ENCODE data around the gene TRAPPC10. TPM values are rescaled to one million over a fixed set of nuclear protein-coding genes. Genes with fewer than 3 reads are reported as not detected.
"Not testable (repeated sequence)": the region's sequence is repeated elsewhere in the genome, so short reads cannot be mapped to it uniquely, and the experiment has no call there.

TRAPPC10 gene
- total and polyA plus RNA-seq, 2 donors (not counting 1 experiment from before 2014, with no cell fraction given), result 61.7 to 145 TPM

- CTCF ChIA-PET; H3K27ac ChIP-seq (ENCODE audit: low read length in 2 of 2); ATAC-seq (ENCODE audit: low read depth); H3K4me2 ChIP-seq (replicated peaks; ENCODE audit: low read depth, low read length, poor library complexity, severe bottlenecking); H3K79me2 ChIP-seq (ENCODE audit: control insufficient read depth, insufficient read depth, low read length); H3K4me1 Mint-ChIP-seq; H3K4me3 Mint-ChIP-seq; H3K27ac Mint-ChIP-seq; intact Hi-C loops (cut with micrococcal nuclease); H3K9me3 Mint-ChIP-seq (ENCODE audit: insufficient read depth); H3K36me3 ChIP-seq (replicated peaks in 1 of 2; ENCODE audit: control extremely low read depth in 1 of 2, control insufficient read depth in 1 of 2, extremely low read depth in 1 of 2, insufficient read depth in 2 of 2, low read length in 1 of 2); POLR2A ChIA-PET; H2AFZ ChIP-seq (ENCODE audit: insufficient read depth, low read depth, low read length, poor library complexity, severe bottlenecking); H3K4me1 ChIP-seq (ENCODE audit: control insufficient read depth in 2 of 2, insufficient read depth in 2 of 2, low read length in 2 of 2); DNase-seq; H3K4me3 ChIP-seq (ENCODE audit: control extremely low read depth in 1 of 5, extremely low read depth in 1 of 5, insufficient read depth in 1 of 5, low read depth in 2 of 5, low read length in 4 of 5); H3K9me3 ChIP-seq (ENCODE audit: control extremely low read depth in 1 of 3, control insufficient read depth in 2 of 3, insufficient read depth in 1 of 3, low read length in 2 of 3); H3K9ac ChIP-seq (ENCODE audit: low read length); H4K20me1 ChIP-seq (ENCODE audit: control insufficient read depth, insufficient read depth, low read length, poor library complexity, severe bottlenecking); H3K27me3 ChIP-seq (replicated peaks in 1 of 4; ENCODE audit: control extremely low read depth in 1 of 4, control insufficient read depth in 3 of 4, insufficient read depth in 4 of 4, low read length in 3 of 4); H3K27me3 Mint-ChIP-seq: not testable (repeated sequence)
- no CpG with 5 or more reads among the region's 8 CpGs for WGBS (ENCODE audit: insufficient coverage)
Observed at GRCh38 chr21:44134732-44135131, 122.6 kb downstream of the TRAPPC10 start.

GRCh38 chr21:44138039-44138438 lies 125.9 kb downstream of the TRAPPC10 start:
- H3K9me3 Mint-ChIP-seq (ENCODE audit: insufficient read depth); H3K27ac ChIP-seq (ENCODE audit: low read length in 2 of 2); POLR2A ChIA-PET; H3K4me1 Mint-ChIP-seq; H3K27ac Mint-ChIP-seq; H3K27me3 ChIP-seq (replicated peaks in 1 of 4; ENCODE audit: control extremely low read depth in 1 of 4, control insufficient read depth in 3 of 4, insufficient read depth in 4 of 4, low read length in 3 of 4); H3K79me2 ChIP-seq (ENCODE audit: control insufficient read depth, insufficient read depth, low read length); H3K4me3 ChIP-seq (ENCODE audit: control extremely low read depth in 1 of 5, extremely low read depth in 1 of 5, insufficient read depth in 1 of 5, low read depth in 2 of 5, low read length in 4 of 5); H3K9me3 ChIP-seq (ENCODE audit: control extremely low read depth in 1 of 3, control insufficient read depth in 2 of 3, insufficient read depth in 1 of 3, low read length in 2 of 3); DNase-seq; H3K4me1 ChIP-seq (ENCODE audit: control insufficient read depth in 2 of 2, insufficient read depth in 2 of 2, low read length in 2 of 2); CTCF ChIA-PET; H3K27me3 Mint-ChIP-seq; H2AFZ ChIP-seq (ENCODE audit: insufficient read depth, low read depth, low read length, poor library complexity, severe bottlenecking); intact Hi-C loops (cut with micrococcal nuclease); H3K4me3 Mint-ChIP-seq; H3K4me2 ChIP-seq (replicated peaks; ENCODE audit: low read depth, low read length, poor library complexity, severe bottlenecking); H4K20me1 ChIP-seq (ENCODE audit: control insufficient read depth, insufficient read depth, low read length, poor library complexity, severe bottlenecking); H3K36me3 ChIP-seq (replicated peaks in 1 of 2; ENCODE audit: control extremely low read depth in 1 of 2, control insufficient read depth in 1 of 2, extremely low read depth in 1 of 2, insufficient read depth in 2 of 2, low read length in 1 of 2); H3K9ac ChIP-seq (ENCODE audit: low read length): not testable (repeated sequence)
- WGBS (ENCODE audit: insufficient coverage), result no CpG with 5 or more reads among the region's 15 CpGs
- peak; percentile 66 for ATAC-seq (ENCODE audit: low read depth)

GRCh38 chr21:44139787-44140551 lies 127.9 kb downstream of the TRAPPC10 start:
- H3K27me3 Mint-ChIP-seq; H3K79me2 ChIP-seq (ENCODE audit: control insufficient read depth, insufficient read depth, low read length); H3K4me1 ChIP-seq (ENCODE audit: control insufficient read depth in 2 of 2, insufficient read depth in 2 of 2, low read length in 2 of 2); H3K9ac ChIP-seq (ENCODE audit: low read length); CTCF ChIA-PET; H2AFZ ChIP-seq (ENCODE audit: insufficient read depth, low read depth, low read length, poor library complexity, severe bottlenecking); H3K9me3 ChIP-seq (ENCODE audit: control extremely low read depth in 1 of 3, control insufficient read depth in 2 of 3, insufficient read depth in 1 of 3, low read length in 2 of 3); H3K9me3 Mint-ChIP-seq (ENCODE audit: insufficient read depth); DNase-seq; H3K4me1 Mint-ChIP-seq; H3K27ac Mint-ChIP-seq; H3K27me3 ChIP-seq (replicated peaks in 1 of 4; ENCODE audit: control extremely low read depth in 1 of 4, control insufficient read depth in 3 of 4, insufficient read depth in 4 of 4, low read length in 3 of 4); ATAC-seq (ENCODE audit: low read depth); H3K36me3 ChIP-seq (replicated peaks in 1 of 2; ENCODE audit: control extremely low read depth in 1 of 2, control insufficient read depth in 1 of 2, extremely low read depth in 1 of 2, insufficient read depth in 2 of 2, low read length in 1 of 2); POLR2A ChIA-PET; H3K4me3 ChIP-seq (ENCODE audit: control extremely low read depth in 1 of 5, extremely low read depth in 1 of 5, insufficient read depth in 1 of 5, low read depth in 2 of 5, low read length in 4 of 5); H3K4me3 Mint-ChIP-seq; H4K20me1 ChIP-seq (ENCODE audit: control insufficient read depth, insufficient read depth, low read length, poor library complexity, severe bottlenecking); H3K4me2 ChIP-seq (replicated peaks; ENCODE audit: low read depth, low read length, poor library complexity, severe bottlenecking); intact Hi-C loops (cut with micrococcal nuclease): not testable (repeated sequence)
- H3K27ac ChIP-seq (ENCODE audit: low read length in 2 of 2), result peak overlapping the region in 1 of 2 donors; percentile 57
- no CpG with 5 or more reads among the region's 30 CpGs for WGBS (ENCODE audit: insufficient coverage)

DNA sequence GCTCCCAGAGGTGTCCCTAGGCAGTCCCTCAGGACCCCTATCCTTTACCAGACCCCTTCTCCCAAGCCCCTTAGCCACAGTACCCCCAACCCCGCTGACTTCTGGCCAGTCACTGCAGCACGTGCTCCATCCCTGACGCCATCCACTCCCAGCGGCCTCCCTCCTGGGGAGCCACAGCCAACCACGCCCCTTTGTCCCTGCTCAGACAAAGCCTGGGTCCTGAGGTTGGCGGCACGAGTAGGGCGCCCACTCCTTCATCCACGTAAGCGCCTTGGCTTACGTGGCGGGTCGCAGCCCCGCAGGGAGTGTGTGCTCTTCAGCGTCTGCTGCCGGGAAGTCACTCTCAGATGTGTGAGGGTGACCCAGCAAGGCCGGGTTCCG lies 128.4 kb downstream of the TRAPPC10 start:
- H2AFZ ChIP-seq (ENCODE audit: insufficient read depth, low read depth, low read length, poor library complexity, severe bottlenecking); H3K27me3 ChIP-seq (replicated peaks in 1 of 4; ENCODE audit: control extremely low read depth in 1 of 4, control insufficient read depth in 3 of 4, insufficient read depth in 4 of 4, low read length in 3 of 4); H3K79me2 ChIP-seq (ENCODE audit: control insufficient read depth, insufficient read depth, low read length); H3K27ac Mint-ChIP-seq; H3K9ac ChIP-seq (ENCODE audit: low read length); H3K36me3 ChIP-seq (replicated peaks in 1 of 2; ENCODE audit: control extremely low read depth in 1 of 2, control insufficient read depth in 1 of 2, extremely low read depth in 1 of 2, insufficient read depth in 2 of 2, low read length in 1 of 2); H4K20me1 ChIP-seq (ENCODE audit: control insufficient read depth, insufficient read depth, low read length, poor library complexity, severe bottlenecking); H3K4me3 Mint-ChIP-seq; DNase-seq; CTCF ChIA-PET; intact Hi-C loops (cut with micrococcal nuclease); H3K4me1 ChIP-seq (ENCODE audit: control insufficient read depth in 2 of 2, insufficient read depth in 2 of 2, low read length in 2 of 2); H3K4me1 Mint-ChIP-seq; H3K4me2 ChIP-seq (replicated peaks; ENCODE audit: low read depth, low read length, poor library complexity, severe bottlenecking); H3K9me3 ChIP-seq (ENCODE audit: control extremely low read depth in 1 of 3, control insufficient read depth in 2 of 3, insufficient read depth in 1 of 3, low read length in 2 of 3); ATAC-seq (ENCODE audit: low read depth); H3K9me3 Mint-ChIP-seq (ENCODE audit: insufficient read depth); POLR2A ChIA-PET; H3K4me3 ChIP-seq (ENCODE audit: control extremely low read depth in 1 of 5, extremely low read depth in 1 of 5, insufficient read depth in 1 of 5, low read depth in 2 of 5, low read length in 4 of 5); H3K27me3 Mint-ChIP-seq: not testable (repeated sequence)
- no CpG with 5 or more reads among the region's 18 CpGs for WGBS (ENCODE audit: insufficient coverage)
- H3K27ac ChIP-seq (ENCODE audit: low read length in 2 of 2), result peak overlapping the region in 1 of 2 donors; percentile 24
